ENCODE results near the gene BICD1. TPM values are rescaled to one million over a fixed set of nuclear protein-coding genes. Genes with fewer than 3 reads are reported as not detected.

Gene BICD1
- total and polyA plus RNA-seq, 2 of the 13 experiments (the other 11 are each of a cell fraction or from before 2014, with no cell fraction given): 4.5 to 5.2 TPM

- TF ChIP-seq ZNF18 (CRISPR knock-in tag; IDR thresholded peaks at IDR 0.05; ENCODE audit: insufficient replicate concordance) (no peak), RELA (CRISPR knock-in tag; IDR thresholded peaks at IDR 0.05) (no peak), LBX2 (CRISPR knock-in tag; IDR thresholded peaks at IDR 0.05; ENCODE audit: borderline replicate concordance) (no peak), NFKBIZ (CRISPR knock-in tag; IDR thresholded peaks at IDR 0.05) (no peak), CCAR2 (optimal IDR thresholded peaks at IDR 0.05; ENCODE audit: low read depth, low read length) (no peak), ASH2L (IDR thresholded peaks at IDR 0.05; ENCODE audit: insufficient read length, low read depth, low read length) (peak; percentile 91), ZHX2 (IDR thresholded peaks at IDR 0.05; ENCODE audit: low read depth) (no peak), ZHX2 (CRISPR knock-in tag; IDR thresholded peaks at IDR 0.05; ENCODE audit: borderline replicate concordance) (no peak), FOXA3 (CRISPR knock-in tag; IDR thresholded peaks at IDR 0.05) (peak; percentile 45; the same call in 1 of the 2 replicates), DDIT3 (CRISPR knock-in tag; IDR thresholded peaks at IDR 0.05) (no peak), ZHX1 (CRISPR knock-in tag; IDR thresholded peaks at IDR 0.05; ENCODE audit: low read depth) (no peak), ZNF496 (CRISPR knock-in tag; IDR thresholded peaks at IDR 0.05; ENCODE audit: insufficient replicate concordance) (no peak), ZNF609 (CRISPR knock-in tag; IDR thresholded peaks at IDR 0.05; ENCODE audit: borderline replicate concordance) (no peak)
These were observed 29.3 kb downstream of the BICD1 start (continued) for GRCh38 chr12:32135967-32136366.

All from HepG2 (cell line).